Caco-2 (cell line): ENCODE data around the gene DCXR. TPM values are rescaled to one million over a fixed set of nuclear protein-coding genes. Genes with fewer than 3 reads are reported as not detected.

Experiments used
- BruUV-seq: library from RNA; stranded (reverse); fragments of 400-500 nt; replicated peaks from 2 replicates; lab custom pipeline; 2021; lab: Mats Ljungman, UMichigan
- CTCF ChIA-PET: fragments of 300-600 bp; sonication (Branson Sonifier 250); formaldehyde crosslinking; loops from one replicate; lab custom pipeline; 2022; ENCODE audit warnings: antibody characterized with exemption; lab: Charles Lee
- POLR2A ChIA-PET: fragments of 300-600 bp; sonication (Branson Sonifier 250); formaldehyde crosslinking; loops from one replicate; lab custom pipeline; 2022; ENCODE audit warnings: antibody characterized with exemption; lab: Charles Lee
- DNase-seq, 2 experiments: peaks; one replicate each; pipeline versions ENCODE4 v3.0.0 to v3.0.0-alpha.2; 2020 to 2022
- H3K27me3 ChIP-seq: replicated peaks from 2 replicates; pipeline ENCODE4 v1.6.0; 2011; ENCODE audit warnings: low read length; ENCODE audit not compliant: control insufficient read depth, insufficient read depth
- H3K36me3 ChIP-seq: 2 replicates; pipeline ENCODE4 v1.5.1; 2011; ENCODE audit warnings: low read length; ENCODE audit not compliant: control insufficient read depth, insufficient read depth
- H3K4me1 ChIP-seq: fragments of 250-450 bp; sonication (Bioruptor Pico); 2 replicates; pipeline ENCODE4 v1.5.1; 2020; ENCODE audit warnings: mild to moderate bottlenecking
- H3K4me3 ChIP-seq: 2 replicates; pipeline ENCODE4 v1.5.1; 2011; ENCODE audit warnings: low read depth, mild to moderate bottlenecking, control low read depth, low read length
- H3K9me3 ChIP-seq: fragments of 250-450 bp; sonication (Bioruptor Pico); 2 replicates; pipeline ENCODE4 v1.5.1; 2020; ENCODE audit warnings: mild to moderate bottlenecking, moderate library complexity
- H3K27ac Mint-ChIP-seq: one replicate; pipeline ENCODE4 v1.8.0; 2022; ENCODE audit warnings: mixed read lengths; ENCODE audit not compliant: unreplicated experiment
- H3K27me3 Mint-ChIP-seq: one replicate; pipeline ENCODE4 v1.8.0; 2022; ENCODE audit warnings: mixed read lengths; ENCODE audit not compliant: insufficient read depth, unreplicated experiment
- H3K36me3 Mint-ChIP-seq: one replicate; pipeline ENCODE4 v1.8.0; 2022; ENCODE audit warnings: mild to moderate bottlenecking, mixed read lengths; ENCODE audit not compliant: insufficient read depth, unreplicated experiment
- H3K4me1 Mint-ChIP-seq: one replicate; pipeline ENCODE4 v1.8.0; 2022; ENCODE audit warnings: low read depth, mixed read lengths; ENCODE audit not compliant: unreplicated experiment
- H3K4me3 Mint-ChIP-seq: one replicate; pipeline ENCODE4 v1.8.0; 2022; ENCODE audit warnings: mild to moderate bottlenecking, moderate library complexity, mixed read lengths; ENCODE audit not compliant: unreplicated experiment
- H3K9me3 Mint-ChIP-seq: one replicate; pipeline ENCODE4 v1.8.0; 2022; ENCODE audit warnings: mixed read lengths; ENCODE audit not compliant: unreplicated experiment
- intact Hi-C: fragments of 100-400 bp; cut with micrococcal nuclease; formaldehyde crosslinking; loops from one replicate; pipeline ENCODE4 v1.10.0; 2022; ENCODE audit not compliant: unreplicated experiment
- total RNA-seq: library from RNA; stranded (reverse); gene quantifications from 2 replicates; pipeline ENCODE4 v1.2.3, GENCODE V29; 2022
- TF ChIP-seq, protein P1 (sequence below), 2 experiments: fragments of 200-600 bp in 1 of 2; IDR thresholded peaks; 1 replicate in 1 of 2; 2 replicates in 1 of 2; pipeline versions ENCODE4 v1.5.1 to v1.8.0; 2011 to 2022; ENCODE audit warnings: antibody characterized with exemption in 1 of 2, control low read depth in 1 of 2, inconsistent platforms in 1 of 2, low read depth in 1 of 2, low read length in 1 of 2, mild to moderate bottlenecking in 1 of 2, moderate library complexity in 1 of 2; ENCODE audit not compliant: insufficient read depth in 1 of 2, severe bottlenecking in 1 of 2, unreplicated experiment in 1 of 2

The DCXR gene
- total RNA-seq, 1 experiment from 2014 or later: 197 TPM

DNA sequence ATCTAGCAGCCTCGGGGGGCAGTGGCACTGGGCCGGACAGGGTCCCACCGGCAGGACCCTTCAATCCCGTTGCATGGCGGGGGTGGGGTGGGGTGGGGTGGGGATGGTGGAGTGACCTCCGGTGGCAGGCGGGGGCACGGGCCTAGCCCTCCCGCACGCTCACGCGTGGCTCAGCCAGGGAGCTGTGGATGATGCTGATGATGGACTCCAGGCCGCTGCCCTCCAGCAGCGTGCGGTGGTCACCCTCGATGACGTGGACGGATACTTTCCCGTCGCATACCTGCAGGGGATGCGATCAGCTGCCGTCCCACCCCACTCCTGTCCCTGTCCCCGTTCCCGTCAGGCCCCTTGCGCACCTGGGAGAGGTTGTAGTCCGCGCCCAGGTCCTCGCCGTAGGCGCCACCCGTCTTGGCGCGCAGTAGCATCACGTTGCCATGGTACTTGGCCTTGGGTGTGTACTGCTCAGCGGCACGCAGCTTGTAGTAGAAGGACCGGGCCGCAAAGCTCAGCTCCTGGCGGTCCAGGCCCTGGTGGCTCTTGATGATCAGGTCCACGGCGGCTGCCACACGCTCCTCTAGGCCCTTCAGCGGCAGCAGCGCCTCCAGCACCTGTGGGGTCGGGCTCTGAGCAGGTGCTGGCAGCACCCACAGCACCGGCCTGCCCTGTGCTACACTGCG lies 41.6 kb upstream of the DCXR start:
- Mint-ChIP-seq H3K27ac (no peak overlapping the region), H3K9me3 (no peaks in the 10 kb centered on the region), H3K36me3 (peaks cover 88% of the 10 kb centered on the region), H3K4me1 (no peaks in the 10 kb centered on the region), H3K4me3 (no peak overlapping the region), H3K27me3 (no peaks in the 10 kb centered on the region)
- POLR2A ChIA-PET: interaction anchor here (0.6 kb wide), 1 partner anchor 162 kb away, joined by 4 read pairs; no protein-coding TSS in a partner anchor
- Histone ChIP-seq H3K4me3 (no peak overlapping the region), H3K4me1 (no peaks in the 10 kb centered on the region), H3K9me3 (no peaks in the 10 kb centered on the region), H3K27me3 (no peaks in the 10 kb centered on the region), H3K36me3 (peaks cover under 1% of the 10 kb centered on the region; the same call in 1 of the 2 replicates)
- CTCF ChIA-PET: interaction anchor here (0.5 kb wide), 1 partner anchor 20 kb away, joined by 4 read pairs; no protein-coding TSS in a partner anchor
- TF ChIP-seq, protein P1, sequence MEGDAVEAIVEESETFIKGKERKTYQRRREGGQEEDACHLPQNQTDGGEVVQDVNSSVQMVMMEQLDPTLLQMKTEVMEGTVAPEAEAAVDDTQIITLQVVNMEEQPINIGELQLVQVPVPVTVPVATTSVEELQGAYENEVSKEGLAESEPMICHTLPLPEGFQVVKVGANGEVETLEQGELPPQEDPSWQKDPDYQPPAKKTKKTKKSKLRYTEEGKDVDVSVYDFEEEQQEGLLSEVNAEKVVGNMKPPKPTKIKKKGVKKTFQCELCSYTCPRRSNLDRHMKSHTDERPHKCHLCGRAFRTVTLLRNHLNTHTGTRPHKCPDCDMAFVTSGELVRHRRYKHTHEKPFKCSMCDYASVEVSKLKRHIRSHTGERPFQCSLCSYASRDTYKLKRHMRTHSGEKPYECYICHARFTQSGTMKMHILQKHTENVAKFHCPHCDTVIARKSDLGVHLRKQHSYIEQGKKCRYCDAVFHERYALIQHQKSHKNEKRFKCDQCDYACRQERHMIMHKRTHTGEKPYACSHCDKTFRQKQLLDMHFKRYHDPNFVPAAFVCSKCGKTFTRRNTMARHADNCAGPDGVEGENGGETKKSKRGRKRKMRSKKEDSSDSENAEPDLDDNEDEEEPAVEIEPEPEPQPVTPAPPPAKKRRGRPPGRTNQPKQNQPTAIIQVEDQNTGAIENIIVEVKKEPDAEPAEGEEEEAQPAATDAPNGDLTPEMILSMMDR (IDR thresholded peaks at IDR 0.05; ENCODE audit: insufficient read depth in 1 of 2, low read depth in 1 of 2, low read length in 1 of 2, severe bottlenecking in 1 of 2, unreplicated experiment in 1 of 2): no peak
- no TSS peak for BruUV-seq
- intact Hi-C loops: no loop called here
- no peak for DNase-seq

DNA sequence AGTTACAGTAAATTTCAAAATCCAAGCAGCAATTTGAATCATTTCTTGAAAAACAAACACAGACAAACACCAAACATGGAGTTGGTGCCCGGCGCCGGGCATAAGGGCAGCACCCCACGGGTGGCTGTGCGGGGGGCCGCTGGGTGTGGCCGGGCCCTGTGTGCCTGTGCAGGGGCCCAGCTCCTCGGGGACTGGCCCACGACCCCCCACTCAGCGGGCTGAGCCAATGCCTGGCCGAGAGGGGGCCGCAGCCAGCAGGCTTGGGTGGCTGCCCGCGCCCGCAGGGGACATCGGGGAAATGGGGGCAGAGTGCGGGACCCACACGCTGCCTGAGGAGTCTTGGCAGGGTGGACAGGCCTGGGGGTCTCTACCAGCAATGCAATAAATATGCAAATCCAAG lies 40.9 kb upstream of the DCXR start:
- no peak for DNase-seq
- peaks cover 88% of the 10 kb centered on the region for H3K36me3 Mint-ChIP-seq
- intact Hi-C loops: no loop called here
- no peaks in the 10 kb centered on the region for H3K4me1 Mint-ChIP-seq
- BruUV-seq: TSS peak; percentile 26
- H3K27me3 Mint-ChIP-seq: no peaks in the 10 kb centered on the region
- H3K4me1 ChIP-seq: no peaks in the 10 kb centered on the region
- H3K27me3 ChIP-seq: no peaks in the 10 kb centered on the region
- no peak overlapping the region for H3K4me3 Mint-ChIP-seq
- H3K27ac Mint-ChIP-seq: no peak overlapping the region
- H3K9me3 Mint-ChIP-seq: no peaks in the 10 kb centered on the region
- CTCF ChIA-PET: interaction anchor here (0.5 to 0.9 kb wide), 2 partner anchors 21 to 41 kb away, joined by 4 read pairs; partner anchors contain the start of gene DCXR
- no peaks in the 10 kb centered on the region for H3K9me3 ChIP-seq
- POLR2A ChIA-PET: no interaction called here
- H3K36me3 ChIP-seq: no peaks in the 10 kb centered on the region
- H3K4me3 ChIP-seq: no peak overlapping the region
- TF ChIP-seq, protein P1 (IDR thresholded peaks at IDR 0.05; ENCODE audit: insufficient read depth in 1 of 2, low read depth in 1 of 2, low read length in 1 of 2, severe bottlenecking in 1 of 2, unreplicated experiment in 1 of 2): no peak

DNA sequence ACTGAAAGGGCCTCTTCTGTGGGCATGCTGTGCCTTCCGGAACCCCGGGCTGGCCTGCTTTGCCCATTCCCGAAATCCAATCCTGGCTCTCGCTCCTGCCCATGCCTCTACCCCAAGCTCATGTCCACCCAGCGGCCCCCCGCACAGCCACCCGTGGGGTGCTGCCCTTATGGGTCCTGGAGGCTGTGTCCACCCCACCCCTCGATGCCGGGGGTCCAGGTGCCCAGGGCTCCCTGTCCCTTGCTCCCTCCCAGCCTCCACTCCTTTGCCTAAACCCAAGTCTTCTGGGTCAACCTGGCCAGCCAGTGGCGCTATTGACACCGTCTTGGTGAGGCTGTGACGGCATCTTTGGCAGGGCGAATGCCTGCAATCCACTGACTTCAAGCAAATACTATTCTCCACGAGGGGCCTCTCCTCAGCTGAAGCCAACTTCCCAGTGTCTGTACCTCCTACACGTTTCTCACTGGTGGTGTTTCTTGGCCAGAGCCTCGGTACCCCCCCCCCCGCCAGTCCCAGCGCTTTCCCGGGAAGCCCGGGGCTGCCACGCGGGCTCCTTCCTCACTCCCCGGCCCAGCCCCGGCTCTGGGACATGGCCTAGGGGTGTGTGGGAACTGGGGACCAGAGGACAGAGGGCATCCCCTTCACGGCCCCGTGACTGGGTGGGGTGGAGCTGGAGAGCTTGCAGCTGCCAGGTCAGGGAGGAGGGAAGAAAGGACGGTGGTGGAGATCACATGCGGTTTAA lies 40.3 kb upstream of the DCXR start:
- no peak overlapping the region for H3K27ac Mint-ChIP-seq
- H3K9me3 ChIP-seq: no peaks in the 10 kb centered on the region
- no peaks in the 10 kb centered on the region for H3K27me3 ChIP-seq
- TF ChIP-seq, protein P1 (IDR thresholded peaks at IDR 0.05; ENCODE audit: insufficient read depth in 1 of 2, low read depth in 1 of 2, low read length in 1 of 2, severe bottlenecking in 1 of 2, unreplicated experiment in 1 of 2): no peak
- H3K36me3 ChIP-seq: no peaks in the 10 kb centered on the region
- no peaks in the 10 kb centered on the region for H3K4me1 Mint-ChIP-seq
- BruUV-seq: no TSS peak
- CTCF ChIA-PET: interaction anchor here (0.9 kb wide), 1 partner anchor 40 kb away, joined by 4 read pairs; the partner anchor contains the start of gene DCXR
- no peaks in the 10 kb centered on the region for H3K9me3 Mint-ChIP-seq
- no peaks in the 10 kb centered on the region for H3K27me3 Mint-ChIP-seq
- POLR2A ChIA-PET: no interaction called here
- H3K36me3 Mint-ChIP-seq: peaks cover 83% of the 10 kb centered on the region
- H3K4me3 Mint-ChIP-seq: no peak overlapping the region
- no peak overlapping the region for H3K4me3 ChIP-seq
- DNase-seq: no peak
- intact Hi-C loops: no loop called here
- H3K4me1 ChIP-seq: no peaks in the 10 kb centered on the region
